GM19463 (cell line): Measurements from ENCODE around the gene TACC2.
A peak's percentile ranks its signal among the peaks of the same experiment; 100 is the strongest.

Experiments
- ATAC-seq: cut with Tn5 transposase; IDR thresholded peaks from one replicate; pipeline ENCODE4 v1.9.1; 2021; ENCODE audit warnings: mild to moderate bottlenecking, moderate library complexity; ENCODE audit not compliant: unreplicated experiment

TACC2 gene

DNA sequence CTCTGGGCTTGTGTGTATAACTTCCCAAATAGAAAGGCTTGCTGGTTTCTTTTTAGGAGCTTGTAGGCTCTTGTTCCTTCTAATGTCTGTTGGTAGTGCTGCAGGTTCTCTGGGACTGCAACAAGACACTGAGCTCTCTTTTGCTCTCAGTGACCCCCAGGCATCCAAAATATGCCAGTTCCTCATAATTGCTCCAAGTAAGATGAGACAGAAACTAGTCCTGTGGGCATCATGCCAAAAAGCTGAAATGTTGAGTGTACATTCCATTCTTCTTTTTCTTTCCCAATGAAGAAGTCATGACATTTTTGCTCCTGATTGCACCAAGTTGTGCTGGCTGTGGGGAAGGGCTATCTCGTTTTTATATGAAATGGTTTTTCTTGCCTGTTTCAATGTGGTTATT, 275.0 kb downstream of the TACC2 start:
- ATAC-seq: no peak

DNA sequence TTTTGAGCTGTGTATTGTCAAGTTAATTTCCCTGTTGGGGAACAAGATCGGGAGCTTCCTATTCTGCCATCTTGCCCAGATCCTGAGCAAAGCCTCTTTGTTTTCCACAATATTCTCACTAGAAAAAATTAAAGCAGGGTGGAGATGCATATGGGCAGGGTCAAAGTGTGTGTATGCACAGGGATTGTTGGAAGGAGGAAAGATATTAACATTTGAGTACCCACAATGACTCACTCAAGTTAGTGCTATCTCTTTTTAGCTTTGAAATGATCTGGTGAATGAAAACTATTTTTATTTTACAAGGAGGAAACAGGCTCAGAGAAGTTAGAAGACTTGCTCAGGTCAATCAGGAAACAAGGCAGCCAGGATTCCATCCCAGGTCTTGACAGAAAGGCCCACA, 275.5 kb downstream of the TACC2 start:
- no peak for ATAC-seq

DNA sequence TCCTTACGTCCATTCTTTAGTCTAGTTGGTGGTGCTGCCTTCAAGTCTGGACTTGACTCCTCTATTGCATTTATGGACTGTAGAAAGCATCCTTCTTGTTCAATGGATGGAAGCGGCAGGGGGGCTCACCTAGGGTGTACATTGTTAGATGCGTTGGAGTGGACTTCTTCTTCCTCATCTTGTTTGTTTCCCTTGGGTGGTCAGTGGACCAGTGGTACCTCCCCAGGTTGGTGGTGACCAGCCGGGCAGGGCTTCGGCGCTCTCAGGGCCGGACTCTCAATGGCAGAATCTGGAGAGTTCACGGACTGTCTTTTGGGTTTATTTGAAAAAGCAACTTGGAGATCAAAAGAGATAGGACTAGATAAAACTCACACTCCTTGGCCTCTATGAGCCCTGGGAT, 276.0 kb downstream of the TACC2 start:
- no peak for ATAC-seq

DNA sequence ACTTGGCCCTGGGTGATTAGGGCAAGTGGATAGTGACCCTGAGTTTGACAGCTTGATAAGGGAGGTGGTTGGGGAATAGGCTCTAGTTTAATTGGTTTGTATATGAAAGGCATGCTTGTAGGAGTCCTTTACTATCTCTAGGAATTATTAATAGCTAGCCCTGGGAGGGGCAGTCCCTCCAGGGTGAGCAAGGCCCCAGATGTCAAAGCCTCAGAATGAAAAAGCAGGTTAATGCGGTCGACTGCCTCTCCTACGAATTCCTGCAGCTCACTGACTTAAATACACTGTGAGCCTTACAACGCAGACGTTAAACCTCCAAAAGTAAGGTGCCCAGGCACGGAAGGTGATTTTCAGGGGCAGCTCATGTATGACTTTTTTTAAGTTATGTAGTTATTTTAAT, 276.9 kb downstream of the TACC2 start:
- ATAC-seq: no peak

DNA sequence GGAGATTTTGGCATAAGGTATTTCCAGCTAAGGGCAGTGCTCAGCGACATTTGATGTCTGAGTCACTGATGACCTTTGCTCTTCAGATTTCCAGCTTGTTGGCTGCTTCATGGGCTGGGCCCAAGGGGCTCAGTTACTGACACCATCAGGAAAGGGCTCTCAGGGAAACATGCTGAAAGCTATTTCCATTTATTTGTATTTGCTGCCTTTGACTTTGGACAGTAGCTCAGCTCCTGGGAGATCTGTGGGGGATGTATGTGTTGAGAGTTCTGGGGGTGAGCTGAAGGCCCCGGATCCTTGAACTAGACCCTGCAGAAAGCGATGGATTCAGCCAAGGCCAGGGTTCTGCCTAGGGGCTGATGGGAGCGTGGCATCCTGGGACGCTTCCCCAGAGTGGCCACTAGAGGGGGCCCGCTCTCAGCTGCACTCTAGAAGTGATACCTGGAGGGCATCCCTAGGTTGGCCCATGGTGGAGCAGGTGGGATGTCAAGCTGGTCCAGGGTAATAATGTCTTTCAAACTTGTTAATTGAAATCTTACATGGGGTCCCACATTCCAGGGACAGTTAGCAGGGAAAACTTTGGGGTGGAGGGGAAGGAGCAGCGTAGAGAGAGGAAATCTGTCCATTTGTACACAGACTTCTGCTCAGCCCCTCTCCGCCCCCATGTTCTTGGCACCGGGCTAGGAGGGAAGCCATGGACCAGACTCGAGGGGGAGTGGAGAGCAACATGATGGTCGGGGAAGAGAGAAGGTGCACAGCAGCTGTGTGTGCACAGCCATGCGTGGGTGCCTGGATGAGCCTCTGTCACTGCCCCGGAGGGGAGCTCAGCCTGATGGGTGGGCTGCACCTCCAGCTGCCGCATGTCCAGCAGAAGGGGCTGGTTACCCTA, 279.1 kb downstream of the TACC2 start:
- ATAC-seq: peak; percentile 92

DNA sequence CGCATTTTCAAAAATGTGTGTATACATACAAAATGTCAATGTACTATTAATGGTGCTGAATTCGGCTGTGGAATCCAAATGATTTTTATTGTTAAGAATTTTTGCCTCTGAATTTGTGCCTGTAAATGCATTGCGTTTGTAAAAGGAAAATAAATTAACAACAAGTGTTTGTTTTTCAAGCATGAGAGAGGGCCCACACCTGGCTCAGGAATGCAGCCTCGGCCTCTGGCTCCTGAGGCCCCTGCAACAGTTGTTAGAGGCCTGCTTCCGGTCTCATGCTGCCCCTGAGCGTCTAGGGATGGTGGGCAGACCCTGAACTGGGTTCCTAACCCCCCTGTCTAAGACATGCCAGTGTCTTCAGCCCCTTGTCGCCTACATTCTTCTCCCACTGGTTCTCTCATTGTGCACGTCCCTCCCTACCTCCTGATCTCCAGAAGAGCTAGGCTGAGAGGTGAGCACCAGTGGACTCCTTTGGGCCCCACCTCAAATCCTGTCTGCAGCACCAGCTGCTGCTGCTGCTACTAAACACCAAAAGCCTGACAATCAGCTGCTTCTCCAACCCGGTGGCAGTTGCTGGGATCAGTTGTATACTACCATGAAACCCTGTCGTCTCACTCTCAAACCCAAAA, 280.2 kb downstream of the TACC2 start:
- ATAC-seq: no peak

DNA sequence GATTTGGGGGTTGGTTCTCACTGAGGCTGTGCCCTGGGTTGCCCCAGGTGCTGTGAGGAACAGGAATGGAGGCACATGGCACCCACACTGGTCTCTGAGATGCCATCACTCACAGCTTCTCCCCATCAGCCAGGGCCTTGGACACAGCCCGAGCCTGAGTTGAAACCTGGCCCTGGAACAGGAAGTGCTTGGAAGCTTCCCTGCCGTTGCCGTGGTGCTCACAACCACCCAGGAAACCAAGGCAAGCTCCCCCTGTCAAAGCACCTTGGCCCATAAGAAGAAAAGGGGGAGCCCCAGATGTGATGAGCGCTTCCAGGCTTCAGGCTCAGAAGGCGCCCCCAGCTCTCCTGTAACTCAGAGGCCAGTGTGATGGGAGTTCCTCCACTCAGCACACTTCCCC, 282.1 kb downstream of the TACC2 start, which contains the start of gene BTBD16:
TSS of gene BTBD16 (plus strand) at position 221 of the 400 bp plus-strand sequence. CDS start 3,786 bp downstream, outside the sequence.
- ATAC-seq: no peak

DNA sequence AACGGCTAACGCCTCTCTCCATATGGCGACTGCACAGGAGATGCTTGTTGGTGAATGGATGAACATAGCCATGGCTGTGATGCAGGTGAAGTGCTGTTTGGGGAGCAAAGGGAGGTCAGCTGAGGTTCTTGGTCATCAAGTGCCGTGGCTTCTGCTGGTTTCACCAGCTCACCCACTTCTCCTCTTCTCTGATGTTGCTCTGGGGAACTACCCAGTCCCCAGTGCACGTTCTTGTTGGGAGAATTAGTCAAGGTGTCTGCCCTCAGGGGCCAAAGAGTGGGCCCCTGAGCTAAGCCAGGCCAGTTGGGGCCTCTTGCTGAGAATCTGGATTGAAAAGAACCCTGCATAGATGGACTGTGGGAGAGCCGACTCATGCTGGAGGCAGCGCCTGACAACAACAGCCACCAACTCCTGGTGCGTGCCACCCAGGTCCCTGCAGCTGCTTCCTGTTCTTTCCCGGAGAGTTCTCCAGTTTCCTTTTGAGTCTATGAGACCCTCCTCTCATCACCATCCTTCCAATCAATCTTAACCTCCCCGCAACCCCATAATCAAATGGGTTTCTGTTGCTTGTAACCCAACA, 285.1 kb downstream of the TACC2 start:
- ATAC-seq: no peak

DNA sequence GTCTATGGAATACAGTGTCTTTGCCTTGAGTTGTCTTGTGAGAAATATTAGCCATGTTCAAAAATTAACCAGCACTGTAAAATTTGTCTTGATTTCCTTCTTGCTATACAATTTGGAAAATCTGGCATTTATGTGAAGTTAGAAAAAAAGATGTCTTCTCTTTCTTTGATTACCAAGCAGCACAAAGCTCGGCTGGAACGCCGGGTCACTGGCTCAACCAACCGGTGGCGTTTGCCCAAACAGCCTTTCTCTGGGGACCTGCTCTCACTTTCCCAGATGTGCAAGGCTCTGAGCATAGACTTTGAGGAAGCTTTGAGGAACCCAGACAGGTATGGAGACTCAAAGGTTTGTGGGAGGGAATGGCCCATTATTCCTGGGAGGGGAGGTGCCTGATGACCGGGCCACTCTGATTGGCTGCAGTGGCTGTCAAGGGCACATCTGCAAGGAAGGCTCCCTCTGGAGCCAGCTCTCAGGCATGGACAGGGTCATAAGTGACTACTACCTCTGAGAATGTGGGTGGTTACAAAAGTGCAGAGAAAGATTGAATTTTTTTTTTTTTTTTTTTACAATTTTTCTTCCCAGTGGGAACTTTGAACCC, 287.7 kb downstream of the TACC2 start:
- ATAC-seq: no peak

DNA sequence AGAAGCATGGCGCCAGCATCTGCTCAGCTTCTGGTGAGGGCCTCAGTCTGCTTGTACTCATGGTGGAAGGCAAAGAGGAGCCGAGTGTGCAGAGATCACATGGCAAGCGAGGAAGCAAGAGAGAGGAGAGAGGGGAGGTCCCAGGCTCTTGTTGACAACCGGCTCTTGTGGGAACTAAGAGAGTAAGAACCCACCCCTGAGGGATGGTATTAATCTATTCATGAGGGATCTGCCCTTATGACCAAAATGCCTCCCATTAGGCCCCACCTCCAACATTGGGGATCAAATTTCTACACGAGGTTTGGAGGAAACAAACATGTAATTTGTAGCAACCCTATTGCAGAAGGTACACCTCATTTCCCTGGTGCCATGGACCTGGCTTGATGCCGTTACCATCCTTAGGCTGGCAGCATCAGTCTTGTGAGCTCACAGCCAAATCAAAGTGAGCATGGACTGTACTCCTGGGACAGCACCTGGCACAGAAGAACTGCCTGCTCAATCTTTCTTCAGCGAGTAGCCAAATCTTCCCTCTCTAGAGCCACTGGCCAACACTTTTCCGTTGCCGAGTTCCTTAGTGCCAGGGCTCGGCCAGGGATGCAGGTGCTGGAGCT, 288.7 kb downstream of the TACC2 start:
- no peak for ATAC-seq

DNA sequence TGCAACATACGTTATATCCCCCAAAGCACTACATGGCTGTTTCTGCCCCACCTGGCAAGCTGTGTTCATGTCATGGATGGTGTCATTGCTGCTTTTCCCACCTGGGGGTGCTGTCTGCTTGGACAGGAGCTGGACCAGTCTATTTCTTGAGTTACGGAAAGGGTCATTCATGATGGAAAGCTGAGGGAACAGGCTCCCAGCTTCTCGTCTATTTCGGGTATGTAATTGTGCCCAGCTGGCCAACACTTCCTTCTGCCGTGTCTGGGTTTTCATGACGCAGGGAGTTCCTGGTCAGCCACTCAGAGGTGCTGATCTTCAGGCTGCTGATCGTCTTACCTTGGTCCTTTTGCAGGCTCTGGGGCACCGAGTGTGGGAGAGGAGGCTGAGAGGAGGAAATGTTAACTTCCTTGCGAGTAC, 290.8 kb downstream of the TACC2 start:
- ATAC-seq: no peak

DNA sequence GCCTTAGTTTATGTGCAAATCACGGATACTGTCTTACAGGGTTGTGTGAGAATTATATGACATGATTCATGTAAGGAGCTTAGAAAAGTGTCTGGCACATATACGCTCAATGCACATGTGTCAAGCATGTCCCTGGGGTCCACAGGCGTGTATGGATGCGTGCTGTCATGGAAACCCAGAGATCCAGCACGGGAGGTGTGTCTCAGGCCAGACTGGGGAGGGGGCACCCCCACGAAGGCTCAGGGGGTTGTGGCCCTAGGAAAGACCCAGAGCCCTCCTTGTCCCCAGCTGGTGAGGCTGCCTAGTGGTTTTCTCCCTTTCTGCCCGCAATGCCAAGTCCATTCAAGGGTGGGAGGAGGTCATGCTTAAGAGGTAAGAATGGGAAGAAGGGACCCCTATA, 291.2 kb downstream of the TACC2 start:
- no peak for ATAC-seq

DNA sequence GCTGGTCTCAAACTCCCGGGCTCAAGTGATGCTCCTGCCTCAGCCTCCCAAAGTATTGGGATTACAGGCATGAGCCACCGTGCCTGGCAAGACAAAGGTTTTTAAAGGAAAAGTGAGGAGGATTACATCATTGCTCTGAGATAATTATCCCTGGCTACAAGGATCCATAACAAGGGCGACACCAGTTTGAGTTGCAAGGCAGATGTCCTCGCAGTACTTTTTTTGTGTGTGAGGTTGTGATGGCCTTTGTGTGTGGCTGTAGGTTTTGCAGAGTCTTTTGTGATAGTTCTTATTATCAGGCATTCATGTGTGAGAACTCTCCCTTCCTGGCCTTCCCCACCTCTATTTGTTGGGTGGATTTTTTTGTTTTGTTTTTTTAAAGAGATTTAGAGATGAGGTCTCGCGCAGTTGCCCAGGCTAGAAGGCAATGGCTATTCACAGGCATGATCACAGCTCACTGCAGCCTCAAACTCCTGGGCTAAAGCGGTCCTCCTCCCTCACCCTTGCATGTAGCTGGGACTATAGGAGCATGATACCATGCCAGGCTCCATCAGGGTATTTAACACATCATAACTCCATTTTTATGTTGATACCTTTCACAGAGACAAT, 292.2 kb downstream of the TACC2 start:
- no peak for ATAC-seq

DNA sequence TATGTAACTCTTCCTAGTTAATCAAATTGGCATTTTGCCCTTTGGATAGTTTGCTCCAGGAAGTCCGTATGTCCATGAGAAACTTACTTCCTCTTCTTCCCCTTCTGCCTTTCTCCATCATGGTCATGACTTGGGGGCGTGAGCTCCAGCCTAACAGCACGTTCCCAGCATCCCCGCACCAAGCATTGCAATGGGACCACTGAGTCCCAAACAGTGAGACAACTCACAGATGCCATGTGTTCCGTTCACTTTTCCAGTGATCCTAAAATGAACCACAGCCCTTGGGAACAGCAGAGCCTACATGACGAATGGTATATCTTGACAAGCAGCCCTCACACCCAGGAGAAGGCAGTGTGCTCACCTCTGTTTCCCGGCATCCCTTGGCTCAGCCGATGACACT, 292.8 kb downstream of the TACC2 start:
- no peak for ATAC-seq

DNA sequence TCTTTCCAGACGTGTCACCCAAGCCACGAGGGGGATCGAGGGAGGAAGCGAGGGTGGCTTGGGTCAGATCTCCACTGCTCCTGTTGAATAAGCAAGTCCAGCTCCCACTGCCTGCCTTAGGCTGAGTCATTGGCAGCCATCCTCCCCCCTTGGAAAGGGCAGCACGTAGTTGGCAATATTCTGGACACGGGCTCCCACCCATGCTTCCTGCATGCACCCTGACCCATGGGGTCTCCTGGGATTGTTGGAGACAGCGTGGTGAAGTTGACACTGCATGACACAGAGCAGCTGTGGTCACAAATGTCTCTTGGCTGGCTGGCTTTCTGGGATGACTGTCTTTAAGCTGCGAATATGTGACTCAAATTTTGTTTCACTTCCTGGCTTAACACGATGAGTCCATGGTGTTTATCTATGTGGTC, 293.3 kb downstream of the TACC2 start:
- ATAC-seq: no peak

DNA sequence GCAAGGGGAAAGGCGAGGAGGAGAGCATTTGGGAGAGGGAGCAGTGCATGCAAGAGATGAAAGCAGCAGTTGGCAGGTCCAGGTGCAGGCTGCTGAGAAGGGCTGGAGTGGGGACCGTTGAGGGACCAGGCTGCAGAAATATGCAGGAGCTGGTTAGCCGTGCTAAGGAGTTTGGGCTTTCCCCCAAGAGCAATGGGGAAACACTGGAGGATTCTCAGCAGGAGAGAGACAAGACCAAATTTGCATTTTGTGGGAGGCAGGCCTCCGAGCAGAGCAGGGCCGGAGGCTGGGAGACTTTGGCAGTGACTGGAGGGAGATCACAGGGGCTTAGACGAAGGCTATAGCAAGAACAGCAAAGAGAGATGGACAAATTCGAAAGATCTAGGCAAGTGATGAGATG, 293.9 kb downstream of the TACC2 start:
- no peak for ATAC-seq

DNA sequence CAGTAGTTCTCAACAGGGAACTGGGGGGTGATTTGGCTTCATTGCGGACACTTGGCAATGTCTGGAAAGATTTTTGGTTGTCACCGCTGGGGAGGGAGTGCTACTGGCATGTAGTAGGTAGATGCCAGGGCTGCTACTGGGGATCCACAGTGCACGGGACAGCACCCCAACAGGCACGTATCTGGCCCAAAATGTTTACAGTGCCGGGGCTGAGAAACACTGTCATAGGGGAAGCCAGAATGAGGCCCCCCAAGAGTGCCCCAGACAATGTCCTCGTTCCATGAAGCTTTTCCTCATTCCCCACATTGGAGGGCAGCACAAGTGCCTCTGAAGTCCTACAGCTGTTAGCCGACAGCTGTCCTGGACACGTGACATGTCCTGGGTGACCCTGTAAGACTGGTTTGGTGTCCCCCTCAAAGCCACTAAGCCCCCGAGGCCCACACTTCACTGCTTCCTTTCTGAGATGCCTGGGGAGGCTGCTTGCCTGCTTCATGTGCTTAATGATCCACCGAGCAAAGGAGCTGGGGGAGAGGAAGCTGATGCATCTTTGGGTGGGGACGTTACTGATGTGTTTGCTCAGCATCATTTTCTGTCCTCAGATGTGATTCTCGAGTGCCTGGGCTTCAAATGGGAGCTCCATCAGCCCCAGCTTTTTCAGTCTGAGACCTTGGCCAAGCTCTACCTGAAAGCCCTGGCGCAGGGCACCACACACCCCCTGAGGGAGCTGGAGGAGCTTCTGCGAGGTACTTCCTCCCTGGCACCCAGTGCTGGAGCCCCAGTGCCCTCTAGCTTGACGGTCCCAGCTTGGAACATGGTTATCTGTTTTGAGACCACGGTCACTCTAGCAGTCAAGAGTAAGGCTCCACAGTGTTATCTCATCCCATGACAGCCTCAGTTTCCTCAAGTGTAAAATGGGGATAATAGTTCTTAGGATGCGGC, 296.8 kb downstream of the TACC2 start:
- ATAC-seq: no peak

DNA sequence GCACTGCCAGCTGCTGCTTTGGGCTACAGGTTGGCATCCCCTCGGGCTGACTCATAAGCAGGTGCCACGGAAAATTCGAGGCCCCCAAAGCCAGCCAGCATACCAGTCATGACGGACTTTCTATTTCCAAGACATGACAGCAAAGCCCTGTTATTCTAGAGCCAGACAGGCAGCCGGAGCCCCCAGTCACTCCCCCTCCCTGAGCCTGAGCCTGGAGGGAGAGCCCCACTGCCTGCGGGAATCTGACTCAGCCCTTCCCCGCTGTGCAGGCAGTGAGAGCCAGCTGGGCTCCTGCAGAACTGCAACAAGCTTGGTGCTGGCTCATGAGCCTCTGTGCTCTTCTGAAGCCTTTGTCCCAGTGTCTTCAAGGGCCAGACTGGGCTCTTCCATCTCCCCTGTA, 297.9 kb downstream of the TACC2 start:
- no peak for ATAC-seq

DNA sequence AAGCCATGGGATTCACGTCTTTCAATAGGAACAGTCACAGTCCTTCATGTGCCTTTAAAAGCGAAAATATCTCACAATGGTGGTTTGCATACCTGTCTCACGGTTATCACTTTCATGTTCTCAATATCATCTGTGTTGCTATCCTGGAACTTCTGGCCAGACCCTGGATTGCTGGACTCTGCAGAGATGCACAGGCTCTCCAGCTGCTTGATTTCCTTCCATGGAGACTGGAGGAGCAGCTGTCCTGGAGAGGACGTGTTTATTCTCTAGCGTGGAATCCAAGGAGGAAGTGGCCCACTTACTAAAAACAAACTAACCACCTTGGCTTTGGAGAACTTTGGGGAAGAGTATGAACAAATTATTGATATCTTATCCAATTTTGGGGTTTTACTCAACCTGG, 298.6 kb downstream of the TACC2 start:
- no peak for ATAC-seq

DNA sequence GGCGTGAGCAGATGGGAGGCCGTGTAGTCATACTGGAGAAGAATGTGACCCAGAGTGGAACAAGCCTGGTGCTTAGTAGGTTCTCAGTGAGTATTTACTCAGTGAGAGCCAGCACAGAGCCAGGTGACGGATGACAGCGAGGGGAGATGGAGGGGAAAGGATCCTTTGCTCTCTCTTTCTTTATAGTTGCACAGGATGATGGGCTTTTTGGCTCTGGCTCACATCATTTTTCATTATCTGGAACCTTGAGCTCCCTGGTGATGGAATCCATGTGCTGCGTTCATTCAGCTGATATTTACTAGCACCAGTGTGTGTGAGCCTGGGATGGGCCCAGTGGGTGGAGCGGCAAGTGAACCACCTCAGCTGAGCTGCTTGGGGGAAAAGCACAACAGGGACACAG, 299.3 kb downstream of the TACC2 start:
- ATAC-seq: no peak
